Smooth muscle cell (in vitro differentiated cells): ENCODE measurements around the gene CDH12. TPM values are rescaled to one million over a fixed set of nuclear protein-coding genes. Genes with fewer than 3 reads are reported as not detected.

ENCODE experiments used
- DNase-seq: peaks from one replicate; lab custom pipeline; 2025; ENCODE audit not compliant: unreplicated experiment; lab: John Stamatoyannopoulos, UW
- H2AFZ ChIP-seq: fragments of 200-600 bp; sonication (generic); 2 replicates; pipeline ENCODE4 v1.6.0; 2016; ENCODE audit warnings: antibody characterized with exemption, low read depth, mild to moderate bottlenecking
- H3F3A ChIP-seq: fragments of 200-600 bp; sonication (generic); 2 replicates; pipeline ENCODE4 v1.6.0; 2017; ENCODE audit warnings: antibody characterized with exemption, low read depth
- H3K27ac ChIP-seq: fragments of 200-600 bp; sonication (generic); 2 replicates; pipeline ENCODE4 v1.5.1; 2016; ENCODE audit warnings: low read depth, mild to moderate bottlenecking
- H3K27me3 ChIP-seq: fragments of 200-600 bp; sonication (generic); 2 replicates; pipeline ENCODE4 v1.6.1; 2016; ENCODE audit warnings: low read depth, mild to moderate bottlenecking
- H3K36me3 ChIP-seq: fragments of 200-600 bp; sonication (generic); 2 replicates; pipeline ENCODE4 v1.5.1; 2016; ENCODE audit warnings: low read depth
- H3K4me1 ChIP-seq: fragments of 200-600 bp; sonication (generic); 2 replicates; pipeline ENCODE4 v1.5.1; 2016; ENCODE audit warnings: low read depth
- H3K4me2 ChIP-seq: fragments of 200-600 bp; sonication (generic); 2 replicates; pipeline ENCODE4 v1.6.0; 2016; ENCODE audit warnings: mild to moderate bottlenecking
- H3K4me3 ChIP-seq: fragments of 200-600 bp; sonication (generic); 2 replicates; pipeline ENCODE4 v1.5.1; 2016; ENCODE audit warnings: mild to moderate bottlenecking
- H3K79me2 ChIP-seq: fragments of 200-600 bp; sonication (generic); 2 replicates; pipeline ENCODE4 v1.6.0; 2016; ENCODE audit warnings: low read depth, mild to moderate bottlenecking
- H3K9ac ChIP-seq: fragments of 200-600 bp; sonication (generic); 2 replicates; pipeline ENCODE4 v1.6.0; 2016; ENCODE audit warnings: low read depth
- H3K9me3 ChIP-seq: fragments of 200-600 bp; sonication (generic); replicated peaks from 2 replicates; pipeline ENCODE4 v1.5.1; 2016; ENCODE audit warnings: low read depth
- H4K20me1 ChIP-seq: fragments of 200-600 bp; sonication (generic); 2 replicates; pipeline ENCODE4 v1.6.0; 2016; ENCODE audit warnings: low read depth
- WGBS: methylation state at CpG from one replicate; pipeline ENCODE4 v1.1.7; 2016; ENCODE audit warnings: low lambda C conversion rate; 5-methylcytosine and 5-hydroxymethylcytosine counted together
- polyA plus RNA-seq: library from polyadenylated mRNA; unstranded; fragments of >200 nt; fragmentation: Nextera tagmentation; extraction: Ambion mirVana; gene quantifications from 2 replicates; pipeline ENCODE4 v1.2.1, GENCODE V29; 2016
- total RNA-seq: library from RNA; depleted of rRNA; stranded (reverse); fragments of >200 nt; gene quantifications from 2 replicates; pipeline ENCODE4 v1.2.3, GENCODE V29; 2014
- TF ChIP-seq, protein P1 (sequence below): fragments of 200-600 bp; sonication (generic); IDR thresholded peaks from 2 replicates; pipeline ENCODE4 v1.5.1; 2017; ENCODE audit warnings: borderline replicate concordance, mild to moderate bottlenecking, antibody characterized with exemption; ENCODE audit not compliant: insufficient read depth, poor library complexity, severe bottlenecking

Gene CDH12
- total and polyA plus RNA-seq, 2 experiments from 2014 or later: not detected

DNA sequence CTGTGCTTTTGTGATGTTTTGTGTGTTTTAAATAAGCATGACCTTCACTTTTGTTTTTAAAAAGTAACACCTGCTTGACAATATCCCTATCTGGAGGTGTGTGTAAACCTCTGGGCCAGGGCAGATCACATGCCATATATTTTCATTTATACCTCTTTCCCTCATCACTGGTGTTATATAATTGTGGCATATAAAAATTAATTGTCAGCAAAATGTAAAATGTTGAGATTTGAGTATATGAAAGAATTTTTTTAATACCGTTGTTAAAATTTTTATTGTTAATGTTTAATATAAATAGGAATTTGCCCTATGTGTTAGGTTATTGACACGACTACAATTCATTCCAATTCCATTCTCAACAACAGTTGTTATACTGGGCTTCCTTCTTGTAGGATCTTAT is 6.5 kb downstream of the CDH12 start:
- H3K4me3 ChIP-seq: no peak overlapping the region
- H3K4me1 ChIP-seq: no peaks in the 10 kb centered on the region
- H3K4me2 ChIP-seq: no peak overlapping the region
- 82% methylated on average over 2 of the region's 2 CpGs for WGBS
- DNase-seq: no peak
- TF ChIP-seq, protein P1, sequence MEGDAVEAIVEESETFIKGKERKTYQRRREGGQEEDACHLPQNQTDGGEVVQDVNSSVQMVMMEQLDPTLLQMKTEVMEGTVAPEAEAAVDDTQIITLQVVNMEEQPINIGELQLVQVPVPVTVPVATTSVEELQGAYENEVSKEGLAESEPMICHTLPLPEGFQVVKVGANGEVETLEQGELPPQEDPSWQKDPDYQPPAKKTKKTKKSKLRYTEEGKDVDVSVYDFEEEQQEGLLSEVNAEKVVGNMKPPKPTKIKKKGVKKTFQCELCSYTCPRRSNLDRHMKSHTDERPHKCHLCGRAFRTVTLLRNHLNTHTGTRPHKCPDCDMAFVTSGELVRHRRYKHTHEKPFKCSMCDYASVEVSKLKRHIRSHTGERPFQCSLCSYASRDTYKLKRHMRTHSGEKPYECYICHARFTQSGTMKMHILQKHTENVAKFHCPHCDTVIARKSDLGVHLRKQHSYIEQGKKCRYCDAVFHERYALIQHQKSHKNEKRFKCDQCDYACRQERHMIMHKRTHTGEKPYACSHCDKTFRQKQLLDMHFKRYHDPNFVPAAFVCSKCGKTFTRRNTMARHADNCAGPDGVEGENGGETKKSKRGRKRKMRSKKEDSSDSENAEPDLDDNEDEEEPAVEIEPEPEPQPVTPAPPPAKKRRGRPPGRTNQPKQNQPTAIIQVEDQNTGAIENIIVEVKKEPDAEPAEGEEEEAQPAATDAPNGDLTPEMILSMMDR: no peak
- peaks cover 9% of the 10 kb centered on the region for H3K27me3 ChIP-seq
- H3K9ac ChIP-seq: no peak overlapping the region
- H3F3A ChIP-seq: no peaks in the 10 kb centered on the region
- H2AFZ ChIP-seq: no peak overlapping the region
- H4K20me1 ChIP-seq: no peaks in the 10 kb centered on the region
- H3K36me3 ChIP-seq: no peaks in the 10 kb centered on the region
- H3K79me2 ChIP-seq: no peaks in the 10 kb centered on the region
- H3K27ac ChIP-seq: no peak overlapping the region
- H3K9me3 ChIP-seq: no peaks in the 10 kb centered on the region

DNA sequence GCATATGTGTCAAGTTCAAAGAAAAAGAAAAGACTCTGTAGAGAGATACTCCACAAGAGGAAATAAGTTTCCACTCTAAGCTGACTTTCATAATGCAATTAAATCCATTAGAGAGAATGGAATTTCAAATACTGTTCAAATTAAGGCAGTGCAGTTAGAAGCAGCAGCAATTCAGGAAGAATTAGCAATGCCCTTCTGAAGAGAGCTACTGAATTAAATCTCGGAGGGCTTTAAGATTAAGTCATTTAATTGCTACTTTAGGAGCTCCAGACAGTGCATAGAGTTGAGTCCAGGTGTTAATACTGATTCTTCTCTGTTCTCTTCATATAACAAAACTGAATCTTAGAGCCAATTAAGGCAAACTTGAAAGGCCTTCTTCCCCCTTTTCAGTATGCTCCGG is 8.5 kb downstream of the CDH12 start:
- H3K79me2 ChIP-seq: no peaks in the 10 kb centered on the region
- no peak for DNase-seq
- no peaks in the 10 kb centered on the region for H3K4me1 ChIP-seq
- no peaks in the 10 kb centered on the region for H4K20me1 ChIP-seq
- no peaks in the 10 kb centered on the region for H3K9me3 ChIP-seq
- WGBS: 90% methylated on average over 2 of the region's 2 CpGs
- TF ChIP-seq, protein P1: no peak
- H3K4me2 ChIP-seq: no peak overlapping the region
- no peak overlapping the region for H3K9ac ChIP-seq
- H3K36me3 ChIP-seq: no peaks in the 10 kb centered on the region
- no peaks in the 10 kb centered on the region for H3F3A ChIP-seq
- H3K4me3 ChIP-seq: no peak overlapping the region
- no peak overlapping the region for H2AFZ ChIP-seq
- no peak overlapping the region for H3K27ac ChIP-seq
- H3K27me3 ChIP-seq: no peaks in the 10 kb centered on the region

- WGBS: 75% methylated on average over 1 of the region's 1 CpG
- TF ChIP-seq, protein P1: no peak
- Histone ChIP-seq H3K9ac (no peak overlapping the region), H3K79me2 (no peaks in the 10 kb centered on the region), H3K27ac (no peak overlapping the region), H3K4me2 (no peak overlapping the region), H4K20me1 (no peaks in the 10 kb centered on the region), H3K27me3 (no peaks in the 10 kb centered on the region), H3F3A (no peaks in the 10 kb centered on the region), H2AFZ (no peak overlapping the region), H3K9me3 (no peaks in the 10 kb centered on the region), H3K36me3 (no peaks in the 10 kb centered on the region), H3K4me1 (no peaks in the 10 kb centered on the region), H3K4me3 (no peak overlapping the region)
- DNase-seq: no peak
Observed at GRCh38 chr5:22844155-22844554, 9.0 kb downstream of the CDH12 start.

DNA sequence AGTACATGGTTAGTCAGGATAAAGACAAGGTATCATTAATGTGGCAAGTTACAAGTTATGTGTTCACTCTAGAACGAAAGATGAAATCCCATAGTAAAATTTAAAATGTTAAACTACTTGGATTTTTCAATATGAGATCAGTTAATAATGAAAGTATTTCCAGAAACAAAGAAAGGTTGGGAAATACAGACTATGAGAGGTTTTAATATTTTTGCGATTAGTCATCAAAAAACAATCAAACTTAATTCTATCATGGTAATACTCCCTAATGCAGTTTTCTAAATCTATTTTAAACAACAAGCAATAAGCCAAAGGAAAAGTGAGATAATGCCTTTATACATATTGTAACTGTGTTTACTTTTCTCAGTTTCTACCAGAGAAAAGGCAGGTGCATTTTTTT is 10.6 kb downstream of the CDH12 start:
- no peaks in the 10 kb centered on the region for H3F3A ChIP-seq
- WGBS: 82% methylated on average over 2 of the region's 2 CpGs

More for the DNA sequence above, 10.6 kb downstream of the CDH12 start:
- no peaks in the 10 kb centered on the region for H3K79me2 ChIP-seq
- H4K20me1 ChIP-seq: no peaks in the 10 kb centered on the region
- H3K9me3 ChIP-seq: no peaks in the 10 kb centered on the region
- no peak for DNase-seq
- H3K36me3 ChIP-seq: no peaks in the 10 kb centered on the region
- no peak overlapping the region for H3K4me3 ChIP-seq
- H3K4me2 ChIP-seq: no peak overlapping the region
- no peak overlapping the region for H3K27ac ChIP-seq
- no peaks in the 10 kb centered on the region for H3K27me3 ChIP-seq
- H3K9ac ChIP-seq: no peak overlapping the region
- no peaks in the 10 kb centered on the region for H3K4me1 ChIP-seq
- H2AFZ ChIP-seq: no peak overlapping the region
- TF ChIP-seq, protein P1: no peak
